ENCODE measurements around the gene ZNF516.

Gene ZNF516

DNA sequence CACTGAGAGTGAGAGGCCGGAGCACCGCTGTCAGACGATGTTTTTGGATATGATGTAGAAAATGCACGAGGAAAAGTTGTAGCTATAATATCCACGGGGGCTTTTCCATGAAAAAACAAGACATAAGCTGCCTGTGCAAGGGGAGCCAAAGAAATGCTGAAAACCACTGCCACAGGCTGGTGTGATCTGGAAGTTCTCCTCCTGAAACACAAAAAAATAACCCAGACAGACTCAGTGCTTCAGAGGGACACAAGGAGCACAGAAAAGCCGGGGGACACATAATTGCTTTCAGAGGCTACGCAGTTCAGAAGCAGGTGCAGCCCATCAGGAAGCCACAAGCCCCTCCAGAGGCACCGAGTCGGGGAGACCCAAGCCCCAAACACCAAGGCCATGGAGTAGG lies 98.2 kb downstream of the ZNF516 start:
- DNase-seq = no peak

DNA sequence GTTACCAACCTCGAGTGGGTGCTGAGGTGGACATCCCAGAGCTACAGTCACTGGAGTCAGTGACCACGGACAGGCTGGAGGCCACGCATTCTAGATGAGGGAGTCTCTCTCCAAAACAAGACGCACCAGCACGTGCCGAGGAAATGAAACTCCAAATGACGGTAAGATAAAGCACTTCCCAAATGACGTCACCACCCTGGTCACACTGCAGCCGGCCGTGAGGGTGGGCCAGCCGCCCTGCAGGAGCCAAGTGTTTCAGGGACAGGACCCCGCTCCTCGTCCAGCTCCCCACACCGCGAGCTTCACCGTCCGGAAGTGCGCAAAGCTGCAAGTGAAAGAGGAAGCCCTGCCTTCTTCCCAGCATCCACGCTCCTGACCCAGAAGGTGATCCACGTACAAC lies 99.4 kb downstream of the ZNF516 start:
- DNase-seq = no peak

DNA sequence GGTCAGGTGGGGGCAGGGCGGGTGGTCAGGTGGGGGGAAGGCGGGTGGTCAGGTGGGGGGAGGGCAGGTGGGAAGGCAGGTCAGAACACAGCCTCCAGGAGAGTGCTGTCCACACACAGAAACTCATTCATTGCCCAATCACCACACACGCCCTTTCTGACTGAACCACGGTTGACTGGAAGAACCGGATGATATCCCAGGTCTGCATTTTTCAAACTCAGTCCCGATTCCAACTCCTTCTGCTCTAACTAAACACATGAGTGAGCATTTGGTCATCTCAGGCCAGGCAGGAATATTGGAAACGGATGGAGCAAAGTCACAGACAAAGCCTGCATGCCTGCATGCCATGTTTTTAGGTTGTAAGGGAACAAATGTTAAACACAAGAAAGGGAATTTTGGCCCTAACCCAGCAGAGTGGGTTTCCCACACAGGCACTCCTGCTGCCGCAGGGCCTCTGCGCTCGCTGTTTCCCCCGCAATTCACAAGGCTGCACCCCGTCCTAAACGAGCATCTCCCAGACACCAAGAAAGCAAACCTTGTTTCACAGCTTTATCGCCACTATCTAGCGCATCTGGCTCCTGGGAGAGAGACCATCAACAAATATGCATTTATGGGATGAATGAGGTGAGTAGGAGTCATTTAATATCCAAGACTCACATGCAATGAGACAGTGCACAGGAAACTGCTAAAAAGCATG lies 100.1 kb downstream of the ZNF516 start:
- no peak for DNase-seq

DNA sequence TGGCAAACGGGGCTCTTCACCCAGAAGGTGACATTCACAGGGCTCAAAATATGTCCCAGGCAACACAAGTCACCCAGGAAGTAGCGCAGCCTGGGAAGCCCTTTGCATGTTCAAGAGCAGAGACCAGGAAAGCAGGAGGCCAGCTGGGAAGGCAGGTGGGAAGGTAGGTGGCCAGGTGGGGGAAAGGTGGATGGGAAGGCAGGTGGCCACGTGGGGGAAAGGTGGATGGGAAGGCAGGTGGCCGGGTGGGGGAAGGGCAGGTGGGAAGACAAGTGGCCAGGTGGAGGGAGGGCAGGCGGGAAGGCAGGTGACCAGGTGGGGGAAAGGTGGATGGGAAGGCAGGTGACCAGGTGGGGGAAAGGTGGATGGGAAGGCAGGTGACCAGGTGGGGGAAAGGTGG lies 102.7 kb downstream of the ZNF516 start:
- no peak for DNase-seq

- DNase-seq = no peak
These were observed 103.3 kb downstream of the ZNF516 start for GRCh38 chr18:76391746-76392145.

DNA sequence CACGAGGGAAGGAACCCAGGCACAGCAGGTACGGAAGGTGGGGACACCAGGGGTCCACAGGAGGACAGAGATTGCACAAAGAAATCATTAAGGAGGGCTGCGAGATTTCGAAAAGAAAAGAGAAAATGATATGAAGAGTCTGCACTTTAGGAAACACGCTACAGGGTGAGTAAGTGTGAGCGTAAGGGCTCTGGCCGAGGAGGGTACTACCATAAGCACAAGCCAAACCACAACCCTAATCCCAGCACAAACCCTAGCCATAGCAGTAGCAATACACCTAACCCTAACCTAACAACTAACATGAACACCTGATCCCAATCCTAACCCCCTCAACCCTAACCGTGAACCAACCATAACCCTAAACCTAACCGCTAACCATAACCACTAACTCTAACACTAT lies 104.0 kb downstream of the ZNF516 start:
- DNase-seq = no peak

DNA sequence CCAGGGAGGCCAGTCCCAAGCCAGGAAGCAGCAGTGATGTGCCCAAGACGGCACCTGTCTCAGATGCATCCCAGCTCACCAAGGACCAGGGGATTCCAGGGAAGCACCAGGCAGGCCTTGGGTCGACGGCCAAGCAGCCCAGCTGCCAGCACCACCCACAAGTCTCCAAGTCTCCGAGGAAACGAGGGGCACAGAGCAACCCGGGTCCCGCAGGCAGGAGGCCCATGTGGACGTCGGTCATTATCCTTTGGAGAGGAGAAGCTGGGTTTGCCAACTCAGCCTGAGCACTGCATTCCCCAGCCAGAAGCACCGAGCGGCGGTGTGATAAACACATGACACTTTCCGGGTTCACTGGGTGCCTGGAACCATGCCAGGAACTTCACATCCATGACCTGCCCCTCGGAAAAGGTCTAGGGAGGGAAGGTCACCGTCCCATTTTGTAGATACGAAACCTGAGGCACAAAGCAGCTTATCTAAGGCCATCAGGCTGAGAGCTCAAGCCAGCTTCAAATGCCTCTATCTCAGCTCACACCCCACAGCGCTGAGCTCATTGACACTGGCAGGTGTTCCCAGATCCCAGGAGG lies 104.5 kb downstream of the ZNF516 start:
- DNase-seq = no peak

- DNase-seq = no peak
These were observed 105.3 kb downstream of the ZNF516 start for GRCh38 chr18:76389716-76390115.

- DNase-seq = no peak
These were observed 106.1 kb downstream of the ZNF516 start for GRCh38 chr18:76388891-76389423.

DNA sequence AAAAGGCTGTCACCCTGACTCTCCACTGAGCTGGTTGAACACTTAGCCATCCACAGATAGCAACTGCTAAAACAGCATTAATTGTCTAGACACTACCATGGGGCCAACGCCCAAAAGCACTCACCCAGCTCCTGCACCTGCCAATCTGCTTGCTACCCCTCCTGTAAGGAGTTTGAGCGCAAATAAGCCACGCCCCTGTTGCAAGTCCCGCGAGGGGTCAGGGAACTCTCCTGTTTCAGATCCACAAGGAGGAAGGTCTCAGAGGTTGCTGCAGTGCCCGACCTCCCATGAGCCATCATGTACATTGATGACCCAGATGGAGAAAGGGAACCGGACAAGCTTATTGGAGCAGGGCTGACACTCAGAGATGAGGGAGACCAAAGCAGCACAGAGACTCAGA lies 106.8 kb downstream of the ZNF516 start:
- DNase-seq = no peak

DNA sequence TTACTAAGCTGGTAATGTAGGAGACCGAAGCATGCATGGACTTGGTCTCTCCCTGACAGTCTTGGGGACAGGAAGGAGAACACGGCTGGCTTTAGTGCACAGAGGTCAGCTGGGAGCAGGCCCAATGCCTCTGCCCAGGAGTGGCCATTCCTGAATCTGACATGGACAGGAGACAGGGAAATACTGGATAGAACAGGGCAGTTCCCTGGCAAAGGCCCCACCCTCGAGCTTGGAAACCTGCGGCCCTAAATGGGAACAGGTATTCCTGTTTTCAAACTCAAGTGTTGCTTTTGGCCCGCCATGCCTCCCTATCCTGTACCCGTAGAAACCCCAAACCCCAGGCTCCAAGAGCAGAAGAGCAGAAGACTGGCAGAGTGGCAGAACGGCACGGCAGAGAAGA lies 107.4 kb downstream of the ZNF516 start:
- DNase-seq = no peak

DNA sequence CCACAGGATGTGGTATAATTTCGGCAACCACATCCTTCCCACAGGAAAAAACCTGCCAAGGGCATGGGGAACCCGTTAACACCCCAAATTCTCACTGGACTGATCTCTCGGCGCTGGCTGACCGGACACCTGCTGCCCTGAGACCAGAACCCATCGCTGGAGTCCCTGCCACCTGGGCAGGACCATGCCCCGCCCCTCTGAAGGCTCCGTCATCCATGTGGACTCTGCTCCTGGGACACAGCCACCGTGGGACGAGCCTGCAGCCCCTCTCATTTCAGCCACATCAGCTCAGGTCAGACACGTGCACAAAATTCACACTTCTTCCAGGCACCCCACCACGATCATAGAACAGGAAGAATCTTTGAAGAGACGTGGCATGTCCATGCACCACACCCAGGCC lies 108.2 kb downstream of the ZNF516 start:
- no peak for DNase-seq

DNA sequence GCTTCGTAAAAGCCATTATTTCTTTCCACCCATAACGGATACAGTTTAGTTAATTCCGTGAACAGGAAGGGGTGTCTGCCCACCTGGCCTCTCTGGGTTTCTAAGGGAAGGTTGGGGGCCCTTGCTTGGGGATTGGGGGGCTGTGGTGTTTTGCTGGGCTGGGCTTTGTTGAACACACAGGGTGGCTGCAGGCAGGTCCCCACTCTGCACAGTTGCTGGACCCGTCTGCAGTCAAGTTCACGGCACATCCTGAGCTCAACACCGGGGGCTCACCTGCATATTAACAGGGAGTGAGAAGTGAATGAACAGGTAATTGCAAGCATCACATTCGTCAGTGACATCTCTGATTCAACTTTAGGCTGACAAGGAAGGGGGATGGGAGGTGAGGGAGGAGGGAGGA lies 109.0 kb downstream of the ZNF516 start:
- no peak for DNase-seq

DNA sequence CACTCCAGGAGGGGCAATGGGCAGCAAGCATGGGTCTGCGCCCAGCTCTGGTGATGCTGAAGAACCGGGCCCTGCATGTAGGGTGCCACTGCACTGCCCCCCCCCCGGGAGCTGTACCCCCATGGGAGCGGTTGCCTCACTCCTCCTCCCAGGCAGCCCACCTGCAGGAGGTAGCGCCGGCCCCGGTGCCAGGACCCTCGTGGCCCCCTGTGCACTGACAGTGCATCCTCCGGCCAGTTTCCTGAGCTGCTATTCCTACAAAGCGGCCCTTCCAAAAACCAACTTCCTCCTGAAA lies 109.4 kb downstream of the ZNF516 start:
- no peak for DNase-seq

GRCh38 chr18:76384861-76385680 lies 110.0 kb downstream of the ZNF516 start:
- no peak for DNase-seq

- DNase-seq = no peak
These were observed 110.8 kb downstream of the ZNF516 start for GRCh38 chr18:76384114-76384790.

GRCh38 chr18:76383636-76384035 lies 111.4 kb downstream of the ZNF516 start:
- DNase-seq = no peak

- no peak for DNase-seq
These were observed 112.8 kb downstream of the ZNF516 start for GRCh38 chr18:76382275-76382674.

DNA sequence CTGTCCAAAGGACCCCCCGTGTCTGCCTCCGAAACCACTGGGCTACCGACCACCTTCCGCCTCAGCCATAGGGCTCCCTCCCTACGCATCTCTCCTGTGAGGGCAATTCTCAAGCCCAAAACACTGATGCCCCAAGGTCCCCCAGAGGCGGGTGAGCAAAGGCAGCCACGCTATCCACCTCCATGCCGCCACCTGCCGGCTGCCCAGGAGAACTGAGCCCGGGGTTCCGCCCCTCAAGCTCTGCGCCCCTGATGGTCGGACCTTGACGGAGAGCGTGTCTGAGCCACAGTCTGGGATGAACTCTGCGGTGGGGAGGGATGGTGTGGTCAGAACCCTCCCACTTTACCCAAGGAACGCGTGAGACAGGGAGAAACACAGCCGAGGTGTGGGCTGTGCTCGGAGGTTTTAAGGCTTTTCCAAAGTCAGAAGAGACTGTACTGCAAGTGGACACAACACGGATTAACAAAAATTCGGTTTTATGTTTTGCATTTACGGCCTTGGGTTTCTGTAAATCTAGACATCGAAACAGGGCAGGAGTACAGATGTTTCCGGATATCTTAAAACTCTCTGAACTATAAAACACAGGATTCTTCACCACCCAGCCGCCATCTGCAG lies 114.1 kb downstream of the ZNF516 start:
- peak; percentile 32 for DNase-seq

DNA sequence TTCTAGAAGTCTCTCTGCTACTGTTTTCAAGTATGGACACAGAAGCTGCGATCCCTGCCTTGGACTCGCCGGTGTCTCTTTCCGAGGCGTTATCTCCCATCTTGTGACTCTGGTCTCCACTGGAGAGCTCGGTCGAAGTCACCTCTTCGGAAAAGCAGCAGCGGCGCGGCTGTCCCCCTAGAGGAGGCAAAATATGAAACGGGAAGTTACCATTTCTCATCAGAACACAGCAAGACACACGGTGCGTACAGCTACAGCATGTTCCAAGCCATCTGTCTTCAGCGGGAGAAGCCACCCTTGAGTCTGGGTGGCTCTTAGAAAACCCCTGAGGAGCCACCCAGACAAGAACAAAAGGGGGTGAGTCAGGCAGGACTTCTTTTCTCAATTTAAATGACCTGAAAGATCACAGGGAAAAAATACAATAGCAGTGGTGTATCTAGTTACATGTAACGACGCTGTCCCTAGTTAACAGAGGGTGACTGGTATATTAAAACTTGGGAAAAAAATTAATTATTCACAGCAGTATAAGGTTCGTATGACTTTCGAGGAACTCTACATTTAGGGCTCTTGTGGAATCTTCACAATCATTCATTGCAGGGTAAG lies 114.8 kb downstream of the ZNF516 start:
- DNase-seq = no peak

DNA sequence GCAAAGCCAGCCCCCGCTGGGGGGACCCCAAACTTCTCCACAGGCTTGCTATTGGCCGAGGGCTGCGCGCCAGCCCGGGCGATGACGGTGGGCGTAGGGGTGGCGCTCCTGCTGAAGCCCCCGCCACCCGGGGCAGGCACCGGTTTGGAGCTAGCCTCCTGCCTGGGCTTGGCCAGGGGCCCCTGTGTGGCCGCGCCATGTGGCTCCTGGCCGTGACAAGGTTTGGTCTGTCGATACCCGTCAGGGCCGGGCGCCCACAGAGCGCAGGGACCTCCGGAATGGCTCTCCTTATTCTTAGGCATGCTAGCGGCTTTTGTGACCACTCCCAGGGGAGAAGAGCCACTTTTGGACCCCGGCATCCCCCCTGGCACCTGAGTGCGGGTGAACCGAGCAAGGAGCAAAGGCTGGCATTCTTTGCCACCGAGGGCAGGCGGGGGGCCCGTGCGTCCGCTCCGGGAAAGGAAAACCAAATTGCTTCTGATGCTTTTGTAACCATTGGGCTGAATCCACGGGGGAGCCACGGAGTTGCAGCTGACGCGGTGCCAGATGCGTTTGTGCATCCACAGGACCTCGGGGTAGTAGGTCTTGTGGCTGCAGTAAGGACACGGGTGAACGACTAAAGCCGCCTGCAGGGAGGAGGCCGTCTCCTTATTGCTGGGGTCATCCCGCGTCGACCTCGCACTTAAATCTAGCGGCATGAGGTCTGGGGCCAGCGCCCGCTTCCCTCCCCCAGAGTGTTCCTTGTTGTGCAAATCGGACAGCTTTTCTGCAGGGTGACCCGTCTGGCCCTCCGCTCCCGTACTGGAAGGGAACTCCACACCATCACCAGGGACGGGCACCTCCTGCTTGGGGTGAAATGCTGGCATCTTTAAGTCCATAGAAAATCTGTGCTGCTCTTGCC lies 115.6 kb downstream of the ZNF516 start:
- no peak for DNase-seq
